ENCODE results near the gene VAMP2.

VAMP2 gene

GRCh38 chr17:8110907-8111306 is 51.8 kb downstream of the VAMP2 start:
- no peak for TF ChIP-seq MAX (IDR thresholded peaks at IDR 0.05)
- TF ChIP-seq TCF12 (IDR thresholded peaks at IDR 0.05; ENCODE audit: low read depth) = no peak
- no peak for TF ChIP-seq REST (IDR thresholded peaks at IDR 0.05; ENCODE audit: low read depth)
- no peak for TF ChIP-seq TAF1 (IDR thresholded peaks at IDR 0.05; ENCODE audit: low read depth)
- no peak for TF ChIP-seq RAD21 (IDR thresholded peaks at IDR 0.05; ENCODE audit: low read depth)
- no peak for TF ChIP-seq ZBTB7A (IDR thresholded peaks at IDR 0.05; ENCODE audit: low read depth)
- no peak for TF ChIP-seq YY1 (IDR thresholded peaks at IDR 0.05; ENCODE audit: low read depth)
- TF ChIP-seq USF1 (IDR thresholded peaks at IDR 0.05) = no peak
- no peak for TF ChIP-seq NFIC (IDR thresholded peaks at IDR 0.05)
- no peak for TF ChIP-seq CEBPB (IDR thresholded peaks at IDR 0.05)
- TF ChIP-seq FOXM1 (IDR thresholded peaks at IDR 0.05; ENCODE audit: borderline replicate concordance, low read depth) = no peak
- TF ChIP-seq EP300 (IDR thresholded peaks at IDR 0.05; ENCODE audit: borderline replicate concordance) = no peak
- no peak for TF ChIP-seq CREB1 (IDR thresholded peaks at IDR 0.05; ENCODE audit: low read depth)
- no peak for TF ChIP-seq TEAD4 (IDR thresholded peaks at IDR 0.05)
- no peak for TF ChIP-seq EGR1 (IDR thresholded peaks at IDR 0.05)

GRCh38 chr17:8110456-8110804 is 52.3 kb downstream of the VAMP2 start:
- TF ChIP-seq ZBTB7A (IDR thresholded peaks at IDR 0.05; ENCODE audit: low read depth) (peak; percentile 16; the same call in 1 of the 2 replicates), MAX (IDR thresholded peaks at IDR 0.05) (no peak), YY1 (IDR thresholded peaks at IDR 0.05; ENCODE audit: low read depth) (no peak), RAD21 (IDR thresholded peaks at IDR 0.05; ENCODE audit: low read depth) (no peak), TEAD4 (IDR thresholded peaks at IDR 0.05) (no peak), TAF1 (IDR thresholded peaks at IDR 0.05; ENCODE audit: low read depth) (no peak), EGR1 (IDR thresholded peaks at IDR 0.05) (no peak)

- TF ChIP-seq EP300 (IDR thresholded peaks at IDR 0.05; ENCODE audit: borderline replicate concordance) (no peak), CEBPB (IDR thresholded peaks at IDR 0.05) (no peak), REST (IDR thresholded peaks at IDR 0.05; ENCODE audit: low read depth) (no peak), TEAD4 (IDR thresholded peaks at IDR 0.05) (no peak), EGR1 (IDR thresholded peaks at IDR 0.05) (no peak), USF1 (IDR thresholded peaks at IDR 0.05) (peak; percentile 90), NFIC (IDR thresholded peaks at IDR 0.05) (peak; percentile 66), RAD21 (IDR thresholded peaks at IDR 0.05; ENCODE audit: low read depth) (peak; percentile 75), TCF12 (IDR thresholded peaks at IDR 0.05; ENCODE audit: low read depth) (0 out of 2 replicates have a peak, but pooled peaks have one; percentile 44), ZBTB7A (IDR thresholded peaks at IDR 0.05; ENCODE audit: low read depth) (peak; percentile 79), FOXM1 (IDR thresholded peaks at IDR 0.05; ENCODE audit: borderline replicate concordance, low read depth) (no peak), YY1 (IDR thresholded peaks at IDR 0.05; ENCODE audit: low read depth) (no peak), TAF1 (IDR thresholded peaks at IDR 0.05; ENCODE audit: low read depth) (no peak), CREB1 (IDR thresholded peaks at IDR 0.05; ENCODE audit: low read depth) (no peak), MAX (IDR thresholded peaks at IDR 0.05) (peak; percentile 75)
Observed at GRCh38 chr17:8109661-8110455, 52.9 kb downstream of the VAMP2 start.
